H1 (cell line): ENCODE results near the gene STARD7. TPM values are rescaled to one million over a fixed set of nuclear protein-coding genes. Genes with fewer than 3 reads are reported as not detected.

Experiments
- CTCF ChIA-PET: fragments of 300-600 bp; sonication (Branson Sonifier 250); formaldehyde crosslinking; loops from one replicate; lab custom pipeline; 2021; ENCODE audit not compliant: partially characterized antibody; lab: Charles Lee
- POLR2A ChIA-PET: fragments of 300-600 bp; sonication (Branson Sonifier 250); formaldehyde crosslinking; loops from one replicate; lab custom pipeline; 2021; ENCODE audit warnings: inconsistent platforms; ENCODE audit not compliant: partially characterized antibody; lab: Charles Lee
- DNase-seq, 2 experiments: peaks; one replicate each; pipeline versions ENCODE4 v3.0.0 to v3.0.0-alpha.2; 2010 to 2022; ENCODE audit warnings: low spot score in 2 of 2, low read depth in 1 of 2, mixed read lengths in 1 of 2
- FAIRE-seq: peaks from 2 replicates; lab custom pipeline; 2011; peaks lifted over from hg19 to GRCh38; lab: Jason Lieb, UNC
- H2AFZ ChIP-seq: 2 replicates; pipeline ENCODE4 v1.8.1; 2012; ENCODE audit warnings: low read length, inconsistent platforms
- H2AK5ac ChIP-seq: 2 replicates; pipeline ENCODE4 v1.6.1; 2013; ENCODE audit warnings: low read depth, low read length
- H2BK120ac ChIP-seq: replicated peaks from 2 replicates; pipeline ENCODE3; 2013; ENCODE audit warnings: low read depth, low read length, inconsistent platforms
- H2BK12ac ChIP-seq: 2 replicates; pipeline ENCODE4 v1.6.1; 2013; ENCODE audit warnings: low read depth, low read length
- H2BK15ac ChIP-seq: 2 replicates; pipeline ENCODE4 v1.6.1; 2013; ENCODE audit warnings: low read length
- H2BK20ac ChIP-seq: 2 replicates; pipeline ENCODE4 v1.6.1; 2013; ENCODE audit warnings: low read length
- H2BK5ac ChIP-seq: 2 replicates; pipeline ENCODE4 v1.6.1; 2013; ENCODE audit warnings: low read depth, low read length
- H3K14ac ChIP-seq: 2 replicates; pipeline ENCODE4 v1.6.1; 2013; ENCODE audit warnings: inconsistent platforms; ENCODE audit not compliant: insufficient read length
- H3K18ac ChIP-seq: 2 replicates; pipeline ENCODE4 v1.6.1; 2013; ENCODE audit warnings: low read length; ENCODE audit errors: extremely low read depth
- H3K23ac ChIP-seq: 2 replicates; pipeline ENCODE4 v1.6.1; 2013; ENCODE audit warnings: inconsistent platforms; ENCODE audit not compliant: insufficient read length
- H3K23me2 ChIP-seq: 2 replicates; pipeline ENCODE4 v1.6.1; 2013; ENCODE audit warnings: low read depth, low read length
- H3K27ac ChIP-seq: 2 replicates; pipeline ENCODE4 v1.6.1; 2011; ENCODE audit warnings: low read depth, low read length, inconsistent platforms
- H3K27me3 ChIP-seq, 4 experiments: replicated peaks in 1 of 4; 1 replicate in 1 of 4; 2 replicates in 3 of 4; pipeline versions ENCODE4 v1.6.1 to v1.8.1; 2011 to 2013; ENCODE audit warnings: low read length in 3 of 4, mild to moderate bottlenecking in 3 of 4, inconsistent platforms in 2 of 4, mixed read lengths in 2 of 4, moderate library complexity in 1 of 4; ENCODE audit not compliant: control insufficient read depth in 3 of 4, insufficient read depth in 3 of 4; ENCODE audit errors: extremely low read depth in 1 of 4
- H3K36me3 ChIP-seq, 4 experiments: 2 replicates each; pipeline versions ENCODE4 v1.6.1 to v1.8.1; 2011 to 2013; ENCODE audit warnings: mild to moderate bottlenecking in 4 of 4, low read length in 3 of 4, moderate library complexity in 2 of 4, control low read depth in 1 of 4, inconsistent platforms in 1 of 4; ENCODE audit not compliant: insufficient read depth in 4 of 4, control insufficient read depth in 2 of 4
- H3K4ac ChIP-seq: replicated peaks from 2 replicates; pipeline ENCODE3; 2013; ENCODE audit warnings: low read length, low read depth, mixed read lengths, inconsistent platforms; ENCODE audit not compliant: insufficient read length
- H3K4me1 ChIP-seq, 4 experiments: replicated peaks in 1 of 4; 1 replicate in 1 of 4; 2 replicates in 3 of 4; pipeline versions ENCODE4 v1.6.1 to v1.8.1; 2011 to 2013; ENCODE audit warnings: low read length in 3 of 4, inconsistent platforms in 2 of 4, mixed read lengths in 1 of 4; ENCODE audit not compliant: insufficient read depth in 4 of 4, control insufficient read depth in 3 of 4
- H3K4me2 ChIP-seq, 2 experiments: 2 replicates each; pipeline versions ENCODE4 v1.6.1 to v1.8.1; 2011 to 2013; ENCODE audit warnings: low read depth in 2 of 2, low read length in 2 of 2, control low read depth in 1 of 2, inconsistent platforms in 1 of 2, mild to moderate bottlenecking in 1 of 2; ENCODE audit not compliant: insufficient read depth in 1 of 2
- H3K4me3 ChIP-seq, 4 experiments: fragments of 200-600, 300-600 bp in 1 of 4; sonication (generic), shearing (Covaris generic), sonication (Bioruptor Twin) in 1 of 4; 2 replicates each; pipeline versions ENCODE4 v1.5.1 to v1.8.1; 2011 to 2016; ENCODE audit warnings: low read length in 4 of 4, low read depth in 3 of 4, control low read depth in 2 of 4, inconsistent platforms in 2 of 4, mild to moderate bottlenecking in 2 of 4, mixed read lengths in 1 of 4, moderate library complexity in 1 of 4; ENCODE audit not compliant: insufficient read depth in 2 of 4; ENCODE audit errors: extremely low read depth in 1 of 4
- H3K56ac ChIP-seq: replicated peaks from 2 replicates; pipeline ENCODE3; 2013; ENCODE audit warnings: low read depth, mild to moderate bottlenecking, mixed read lengths, low read length, inconsistent platforms; ENCODE audit not compliant: insufficient read length
- H3K79me1 ChIP-seq: 2 replicates; pipeline ENCODE4 v1.6.1; 2013; ENCODE audit warnings: low read depth, low read length, control low read depth
- H3K79me2 ChIP-seq, 2 experiments: 2 replicates each; pipeline versions ENCODE4 v1.6.1 to v1.8.1; 2012 to 2013; ENCODE audit warnings: low read length in 2 of 2, mild to moderate bottlenecking in 2 of 2, inconsistent platforms in 1 of 2; ENCODE audit not compliant: insufficient read depth in 2 of 2, control insufficient read depth in 1 of 2
- H3K9ac ChIP-seq, 4 experiments: replicated peaks in 1 of 4; 1 replicate in 1 of 4; 2 replicates in 3 of 4; pipeline versions ENCODE4 v1.6.1 to v1.8.1; 2011 to 2013; ENCODE audit warnings: low read depth in 3 of 4, low read length in 3 of 4, control low read depth in 2 of 4, mild to moderate bottlenecking in 2 of 4, moderate library complexity in 2 of 4, inconsistent platforms in 1 of 4; ENCODE audit errors: extremely low read depth in 1 of 4
- H3K9me3 ChIP-seq, 2 experiments: 2 replicates each; pipeline versions ENCODE4 v1.6.1 to v1.8.1; 2012 to 2013; ENCODE audit warnings: mild to moderate bottlenecking in 2 of 2, moderate library complexity in 2 of 2, control low read depth in 1 of 2, inconsistent platforms in 1 of 2, low read depth in 1 of 2, low read length in 1 of 2, mixed read lengths in 1 of 2; ENCODE audit not compliant: insufficient read depth in 2 of 2
- H4K20me1 ChIP-seq, 2 experiments: replicated peaks in 1 of 2; 2 replicates each; pipeline versions ENCODE3 to v1.8.1; 2011 to 2013; ENCODE audit warnings: inconsistent platforms in 2 of 2, low read length in 2 of 2, mild to moderate bottlenecking in 1 of 2; ENCODE audit not compliant: insufficient read depth in 2 of 2, control insufficient read depth in 1 of 2
- H4K5ac ChIP-seq: 2 replicates; pipeline ENCODE4 v1.6.1; 2013; ENCODE audit warnings: low read length, low read depth, mixed read lengths, inconsistent platforms; ENCODE audit not compliant: insufficient read length
- H4K8ac ChIP-seq: 2 replicates; pipeline ENCODE4 v1.8.0; 2013; ENCODE audit warnings: mild to moderate bottlenecking, moderate library complexity, low read length, inconsistent platforms; ENCODE audit not compliant: insufficient read depth; ENCODE audit errors: extremely low read depth
- H4K91ac ChIP-seq: replicated peaks from 2 replicates; pipeline ENCODE3; 2013; ENCODE audit warnings: low read length, mixed read lengths, inconsistent platforms; ENCODE audit not compliant: insufficient read length
- BRCA1 ChIP-seq: IDR thresholded peaks from 2 replicates; pipeline ENCODE4 v1.6.1; 2012; ENCODE audit warnings: low read depth, low read length, improper control_type of control experiment
- CBX8 ChIP-seq: fragments of 300-800, 300-1000 bp; sonication (generic); IDR thresholded peaks from 2 replicates; pipeline ENCODE4 v1.7.1; 2016; ENCODE audit warnings: low read depth, low read length, borderline replicate concordance
- CTBP2 ChIP-seq: IDR thresholded peaks from 2 replicates; pipeline ENCODE4 v1.7.0; 2011; ENCODE audit warnings: borderline replicate concordance, mild to moderate bottlenecking, moderate library complexity, mixed read lengths, low read length; ENCODE audit not compliant: insufficient read depth, insufficient read length
- CTCF ChIP-seq, 3 experiments: IDR thresholded peaks; 1 replicate in 2 of 3; 2 replicates in 1 of 3; pipeline versions ENCODE4 v1.5.1 to v1.6.1; 2011; ENCODE audit warnings: low read length in 3 of 3, mild to moderate bottlenecking in 3 of 3, inconsistent platforms in 2 of 3, low read depth in 1 of 3, moderate library complexity in 1 of 3; ENCODE audit not compliant: insufficient read depth in 1 of 3; ENCODE audit errors: control extremely low read depth in 1 of 3
- FOSL1 ChIP-seq: IDR thresholded peaks from 2 replicates; pipeline ENCODE4 v1.6.1; 2011; ENCODE audit warnings: mild to moderate bottlenecking, low read depth, low read length, moderate library complexity; ENCODE audit not compliant: insufficient read depth
- KDM1A ChIP-seq: fragments of 200-600, 300-600 bp; sonication (generic); IDR thresholded peaks from 2 replicates; pipeline ENCODE4 v1.7.1; 2016; ENCODE audit warnings: mild to moderate bottlenecking, low read length, borderline replicate concordance
- KDM5A ChIP-seq: fragments of 200-600 bp; IDR thresholded peaks from 2 replicates; pipeline ENCODE4 v1.7.1; 2012; ENCODE audit warnings: mild to moderate bottlenecking, low read length, inconsistent platforms, mixed read lengths
- RXRA ChIP-seq: IDR thresholded peaks from 2 replicates; pipeline ENCODE4 v1.6.1; 2011; ENCODE audit warnings: low read depth, mild to moderate bottlenecking, low read length, moderate library complexity; ENCODE audit not compliant: insufficient read depth
- SP1 ChIP-seq: IDR thresholded peaks from 2 replicates; pipeline ENCODE4 v1.6.1; 2011; ENCODE audit warnings: low read depth, low read length
- ZNF274 ChIP-seq: IDR thresholded peaks from 2 replicates; pipeline ENCODE4 v1.7.0; 2012; ENCODE audit warnings: low read length, borderline replicate concordance; ENCODE audit errors: extremely low read depth
- WGBS, 2 experiments: shearing (Covaris generic) in 1 of 2; methylation state at CpG; one replicate each; pipeline versions ENCODE4 v1.1.6 to v1.1.7; 2013 to 2015; ENCODE audit warnings: low lambda C conversion rate in 2 of 2, mixed read lengths in 2 of 2, inconsistent platforms in 1 of 2, low coverage in 1 of 2, missing lambda C conversion rate in 1 of 2; ENCODE audit not compliant: insufficient replicate concordance in 2 of 2, insufficient coverage in 1 of 2, insufficient read length in 1 of 2; ENCODE audit errors: extremely low coverage in 1 of 2, missing lambda C conversion rate in 1 of 2; 5-methylcytosine and 5-hydroxymethylcytosine counted together
- polyA plus RNA-seq, 7 experiments: library from polyadenylated mRNA; depleted of rRNA in 3 of 7; stranded (reverse) in 5 of 7; unstranded in 2 of 7; fragments of >200 nt in 5 of 7; fragments of 200-250 nt in 2 of 7; gene quantifications; 1 replicate in 5 of 7; 2 replicates in 1 of 7; 4 replicates in 1 of 7; pipeline versions ENCODE4 v1.2.1 to v1.2.3, GENCODE V29; 2011 to 2013; ENCODE audit warnings: missing spikeins in 2 of 7, mixed read lengths in 2 of 7
- total RNA-seq: library from RNA; stranded (reverse); fragmentation: NEBNext Ultra II Directional; extraction: Animal tissue kit (Norgen Biotek cat#: 25700); gene quantifications from 2 replicates; pipeline ENCODE4 v1.2.1, GENCODE V29; 2021

STARD7 gene
- total and polyA plus RNA-seq, 2 of the 8 experiments (the other 6 are each of a cell fraction or from before 2014, with no cell fraction given), result 89.1 to 200 TPM

- Histone ChIP-seq H2AFZ (no peak overlapping the region), H3K4me3 (no peak overlapping the region), H3K14ac (no peak overlapping the region), H3K4me1 (no peaks in the 10 kb centered on the region), H3K18ac (no peak overlapping the region), H4K8ac (no peak overlapping the region), H3K23me2 (no peaks in the 10 kb centered on the region), H2BK20ac (no peak overlapping the region), H3K4me2 (no peak overlapping the region), H4K91ac (no peak overlapping the region), H3K27me3 (no peaks in the 10 kb centered on the region), H2BK12ac (no peak overlapping the region), H4K20me1 (peaks cover 0 to 3% of the 10 kb centered on the region in 2 experiments), H3K36me3 (no peaks in the 10 kb centered on the region), H3K23ac (no peak overlapping the region), H4K5ac (no peak overlapping the region), H2BK5ac (no peak overlapping the region), H3K56ac (no peak overlapping the region), H3K9me3 (no peaks in the 10 kb centered on the region), H3K27ac (no peak overlapping the region), H3K79me1 (no peaks in the 10 kb centered on the region), H3K9ac (no peak overlapping the region), H3K79me2 (no peaks in the 10 kb centered on the region), H3K4ac (no peak overlapping the region), H2BK15ac (no peak overlapping the region), H2AK5ac (no peak overlapping the region), H2BK120ac (no peak overlapping the region)
- ChIA-PET POLR2A (interaction anchor here (0.7 to 2.8 kb wide), 4 partner anchors 9 to 37 kb away, joined by 3 to 9 read pairs (median 3); partner anchors contain the start of gene STARD7), CTCF (interaction anchor here (0.7 to 1.9 kb wide), 5 partner anchors 11 to 103 kb away, joined by 3 to 5 read pairs (median 4); no protein-coding TSS in a partner anchor)
- DNase-seq (no peak), FAIRE-seq (no peak)
- WGBS, 2 experiments, result 90% methylated on average over 8 of the region's 8 CpGs; no CpG with 5 or more reads in 1 of the 2 experiments
- TF ChIP-seq CTCF (IDR thresholded peaks at IDR 0.05; ENCODE audit: control extremely low read depth in 1 of 3, insufficient read depth in 1 of 3, low read depth in 1 of 3, low read length in 3 of 3) (no peak), ZNF274 (no peak), SP1 (no peak), BRCA1 (no peak), CBX8 (no peak), CTBP2 (no peak), KDM1A (no peak), KDM5A (no peak), RXRA (no peak), FOSL1 (no peak)
Measured at GRCh38 chr2:96245609-96246390, 37.2 kb upstream of the STARD7 start.
